ENCODE results near the gene RAB1B. TPM values are rescaled to one million over a fixed set of nuclear protein-coding genes. Genes with fewer than 3 reads are reported as not detected.

The RAB1B gene
- total and polyA plus RNA-seq, 2 experiments from 2014 or later: 17.3 to 103 TPM

DNA sequence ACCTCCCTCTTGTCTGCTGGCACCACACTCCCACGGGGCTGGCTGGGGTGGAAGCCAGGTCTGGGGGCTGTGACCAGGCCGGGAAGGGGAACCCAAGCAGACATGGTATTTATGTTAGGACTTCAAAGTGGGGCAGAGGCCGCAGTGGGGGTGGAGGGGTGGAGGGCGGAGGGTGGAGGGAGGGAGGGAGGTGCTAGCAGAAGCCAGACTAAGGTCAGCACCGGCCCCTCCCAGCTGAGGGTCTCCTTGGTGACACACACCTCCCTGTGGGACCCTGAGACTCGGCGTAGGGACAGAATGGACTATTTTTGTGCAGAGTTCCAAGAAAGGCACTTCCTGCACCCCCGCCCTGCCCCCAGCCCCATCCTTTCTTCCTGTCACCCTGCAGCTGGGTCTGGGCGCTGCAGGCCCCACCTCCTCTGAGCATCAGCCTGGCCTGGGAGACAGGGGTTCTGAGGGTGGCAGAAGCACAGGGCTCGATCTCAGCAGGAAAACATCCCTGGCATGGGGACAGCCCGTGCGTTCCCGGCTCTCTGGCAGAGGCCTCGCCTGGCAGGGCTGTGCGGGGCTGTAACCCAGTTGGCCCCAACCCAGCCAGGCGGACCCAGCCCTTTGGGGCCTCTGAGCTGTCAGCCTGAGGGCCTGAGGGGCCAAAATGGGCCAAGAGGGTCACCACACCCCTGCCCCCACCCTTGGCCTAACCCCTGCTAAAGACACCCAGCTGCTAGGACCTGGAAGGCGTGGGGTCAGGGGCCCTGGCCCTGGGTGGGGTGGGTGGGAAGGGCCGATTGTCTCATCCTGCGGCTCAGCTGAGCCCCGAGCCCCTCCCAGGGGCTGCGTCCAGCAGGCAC lies 58.0 kb downstream of the RAB1B start:
- peak in 1 of 2 donors; percentile 52 for DNase-seq (ENCODE audit: low read depth in 1 of 2, low spot score in 1 of 2)
- no peaks in the 10 kb centered on the region for H3K27me3 ChIP-seq
- peaks cover 14% of the 10 kb centered on the region for H3K4me1 ChIP-seq (ENCODE audit: low read depth)
- no peaks in the 10 kb centered on the region for H3K36me3 ChIP-seq
- H3K9me3 ChIP-seq (ENCODE audit: low read depth): no peaks in the 10 kb centered on the region
- H3K27ac ChIP-seq: no peak overlapping the region
- H3K4me3 ChIP-seq: no peak overlapping the region
- TF ChIP-seq, protein P1, sequence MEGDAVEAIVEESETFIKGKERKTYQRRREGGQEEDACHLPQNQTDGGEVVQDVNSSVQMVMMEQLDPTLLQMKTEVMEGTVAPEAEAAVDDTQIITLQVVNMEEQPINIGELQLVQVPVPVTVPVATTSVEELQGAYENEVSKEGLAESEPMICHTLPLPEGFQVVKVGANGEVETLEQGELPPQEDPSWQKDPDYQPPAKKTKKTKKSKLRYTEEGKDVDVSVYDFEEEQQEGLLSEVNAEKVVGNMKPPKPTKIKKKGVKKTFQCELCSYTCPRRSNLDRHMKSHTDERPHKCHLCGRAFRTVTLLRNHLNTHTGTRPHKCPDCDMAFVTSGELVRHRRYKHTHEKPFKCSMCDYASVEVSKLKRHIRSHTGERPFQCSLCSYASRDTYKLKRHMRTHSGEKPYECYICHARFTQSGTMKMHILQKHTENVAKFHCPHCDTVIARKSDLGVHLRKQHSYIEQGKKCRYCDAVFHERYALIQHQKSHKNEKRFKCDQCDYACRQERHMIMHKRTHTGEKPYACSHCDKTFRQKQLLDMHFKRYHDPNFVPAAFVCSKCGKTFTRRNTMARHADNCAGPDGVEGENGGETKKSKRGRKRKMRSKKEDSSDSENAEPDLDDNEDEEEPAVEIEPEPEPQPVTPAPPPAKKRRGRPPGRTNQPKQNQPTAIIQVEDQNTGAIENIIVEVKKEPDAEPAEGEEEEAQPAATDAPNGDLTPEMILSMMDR (IDR thresholded peaks at IDR 0.05; ENCODE audit: low read depth, low read length): no peak

Other genes starting within 250 kb of the RAB1B start
- gene CATSPER1, start 242.2 kb upstream of the RAB1B start, total RNA-seq: not detected in 2 replicates
- gene CATSPER1, start 242.2 kb upstream of the RAB1B start, polyA plus RNA-seq: not detected in 2 replicates
- gene GAL3ST3, start 219.5 kb upstream of the RAB1B start, total RNA-seq: 25.5 and 38.6 TPM in 2 replicates
- 14.8 and 22.3 TPM in 2 replicates for gene GAL3ST3, start 219.5 kb upstream of the RAB1B start, polyA plus RNA-seq
- 196 and 210 TPM in 2 replicates for gene SF3B2, start 216.3 kb upstream of the RAB1B start, total RNA-seq
- 184 and 189 TPM in 2 replicates for gene SF3B2, start 216.3 kb upstream of the RAB1B start, polyA plus RNA-seq
- 62.1 and 62.6 TPM in 2 replicates for gene PACS1, start 198.4 kb upstream of the RAB1B start, total RNA-seq
- 61.6 and 97.8 TPM in 2 replicates for gene PACS1, start 198.4 kb upstream of the RAB1B start, polyA plus RNA-seq
- 29.7 and 33.9 TPM in 2 replicates for gene KLC2, start 10.9 kb upstream of the RAB1B start, total RNA-seq
- gene KLC2, start 10.9 kb upstream of the RAB1B start, polyA plus RNA-seq: 41.6 and 46.4 TPM in 2 replicates
- 2.1 and 2.7 TPM in 2 replicates for gene CNIH2, start 9.5 kb downstream of the RAB1B start, total RNA-seq
- 3.3 and 8.9 TPM in 2 replicates for gene CNIH2, start 9.5 kb downstream of the RAB1B start, polyA plus RNA-seq
- 68.2 and 121 TPM in 2 replicates for gene YIF1A, start 20.5 kb downstream of the RAB1B start, total RNA-seq
- 116 and 147 TPM in 2 replicates for gene YIF1A, start 20.5 kb downstream of the RAB1B start, polyA plus RNA-seq
- 2.6 and 3.5 TPM in 2 replicates for gene TMEM151A, start 23.3 kb downstream of the RAB1B start, total RNA-seq
- 0.87 and 2.0 TPM in 2 replicates for gene TMEM151A, start 23.3 kb downstream of the RAB1B start, polyA plus RNA-seq
- 7.9 and 11.4 TPM in 2 replicates for gene CD248, start 48.4 kb downstream of the RAB1B start, total RNA-seq
- 20.2 and 31.2 TPM in 2 replicates for gene CD248, start 48.4 kb downstream of the RAB1B start, polyA plus RNA-seq
- gene RIN1, start 67.8 kb downstream of the RAB1B start, total RNA-seq: 4.9 and 9.4 TPM in 2 replicates
- 1.9 and 4.8 TPM in 2 replicates for gene RIN1, start 67.8 kb downstream of the RAB1B start, polyA plus RNA-seq
- 29.3 and 33.2 TPM in 2 replicates for gene BRMS1, start 76.5 kb downstream of the RAB1B start, total RNA-seq
- gene BRMS1, start 76.5 kb downstream of the RAB1B start, polyA plus RNA-seq: 33.8 and 37.3 TPM in 2 replicates
- 138 and 194 TPM in 2 replicates for gene B4GAT1, start 79.0 kb downstream of the RAB1B start, total RNA-seq
- 129 and 174 TPM in 2 replicates for gene B4GAT1, start 79.0 kb downstream of the RAB1B start, polyA plus RNA-seq
- gene SLC29A2, start 103.1 kb downstream of the RAB1B start, total RNA-seq: 30.2 and 36.8 TPM in 2 replicates
- 32.6 and 50.2 TPM in 2 replicates for gene SLC29A2, start 103.1 kb downstream of the RAB1B start, polyA plus RNA-seq
- 1.2 TPM in 2 replicates for gene NPAS4, start 152.4 kb downstream of the RAB1B start, total RNA-seq
- gene NPAS4, start 152.4 kb downstream of the RAB1B start, polyA plus RNA-seq: 1.5 TPM in 1 of 2 replicates, not detected in the other
- 48.4 and 70.3 TPM in 2 replicates for gene MRPL11, start 170.2 kb downstream of the RAB1B start, total RNA-seq
- gene MRPL11, start 170.2 kb downstream of the RAB1B start, polyA plus RNA-seq: 64.1 and 75.8 TPM in 2 replicates
- gene PELI3, start 198.3 kb downstream of the RAB1B start, total RNA-seq: 19.9 and 30.9 TPM in 2 replicates
- 16.4 and 20.5 TPM in 2 replicates for gene PELI3, start 198.3 kb downstream of the RAB1B start, polyA plus RNA-seq
- gene DPP3, start 211.8 kb downstream of the RAB1B start, total RNA-seq: 21.9 and 60.7 TPM in 2 replicates
- gene DPP3, start 211.8 kb downstream of the RAB1B start, polyA plus RNA-seq: 20.8 and 44.9 TPM in 2 replicates
- gene BBS1, start 242.0 kb downstream of the RAB1B start, total RNA-seq: 100 and 106 TPM in 2 replicates
- 59.7 and 62.7 TPM in 2 replicates for gene BBS1, start 242.0 kb downstream of the RAB1B start, polyA plus RNA-seq

Data from cardiac muscle cell (in vitro differentiated cells and primary cell).